Peyer's patch (tissue), 4 donors: ENCODE data around the gene TIMM13.

Experiments
- POLR2A ChIP-seq, 2 donors: fragments of 450-650 bp; IDR thresholded peaks; one replicate each; pipeline ENCODE4 v1.5.1; 2017; ENCODE audit warnings: antibody characterized with exemption in 2 of 2, mild to moderate bottlenecking in 2 of 2, moderate library complexity in 2 of 2
- TF ChIP-seq, protein P1 (sequence below), 6 experiments: fragments of 450-650 bp in 4 of 6; fragments of 200-600 bp in 2 of 6; sonication (generic) in 1 of 6; IDR thresholded peaks; one replicate each; pipeline ENCODE4 v1.5.1; 2017 to 2019; ENCODE audit warnings: antibody characterized with exemption in 6 of 6, mild to moderate bottlenecking in 3 of 6, moderate library complexity in 1 of 6

DNA sequence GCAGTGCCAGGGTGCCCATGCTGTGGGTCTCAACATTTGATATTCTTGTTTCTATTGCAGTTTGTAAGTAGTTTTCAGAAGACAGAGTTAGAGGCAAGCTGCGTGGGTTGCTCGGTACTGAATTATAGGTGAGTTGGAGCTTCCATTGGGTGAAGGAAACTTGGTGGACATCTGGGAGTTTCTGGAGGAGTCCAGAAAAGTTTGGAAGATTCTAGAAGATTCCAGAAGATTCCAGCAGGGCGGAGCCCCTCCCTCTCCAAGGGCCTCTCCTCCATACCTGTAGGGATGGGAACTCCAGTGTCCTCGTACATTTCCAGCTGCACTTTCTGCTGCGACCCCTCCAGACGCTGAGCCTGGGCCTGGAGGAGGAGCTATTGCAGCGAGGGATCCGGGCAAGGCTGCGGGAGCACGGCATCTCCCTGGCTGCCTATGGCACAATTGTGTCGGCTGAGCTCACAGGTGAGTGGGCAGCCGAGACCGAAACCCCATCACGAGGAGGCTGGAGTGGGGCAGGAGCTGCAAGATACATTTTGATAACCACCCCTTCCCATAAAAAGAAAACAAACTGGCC lies 28.6 kb downstream of the TIMM13 start:
- TF ChIP-seq POLR2A (IDR thresholded peaks at IDR 0.05) = no peak
- TF ChIP-seq, protein P1, sequence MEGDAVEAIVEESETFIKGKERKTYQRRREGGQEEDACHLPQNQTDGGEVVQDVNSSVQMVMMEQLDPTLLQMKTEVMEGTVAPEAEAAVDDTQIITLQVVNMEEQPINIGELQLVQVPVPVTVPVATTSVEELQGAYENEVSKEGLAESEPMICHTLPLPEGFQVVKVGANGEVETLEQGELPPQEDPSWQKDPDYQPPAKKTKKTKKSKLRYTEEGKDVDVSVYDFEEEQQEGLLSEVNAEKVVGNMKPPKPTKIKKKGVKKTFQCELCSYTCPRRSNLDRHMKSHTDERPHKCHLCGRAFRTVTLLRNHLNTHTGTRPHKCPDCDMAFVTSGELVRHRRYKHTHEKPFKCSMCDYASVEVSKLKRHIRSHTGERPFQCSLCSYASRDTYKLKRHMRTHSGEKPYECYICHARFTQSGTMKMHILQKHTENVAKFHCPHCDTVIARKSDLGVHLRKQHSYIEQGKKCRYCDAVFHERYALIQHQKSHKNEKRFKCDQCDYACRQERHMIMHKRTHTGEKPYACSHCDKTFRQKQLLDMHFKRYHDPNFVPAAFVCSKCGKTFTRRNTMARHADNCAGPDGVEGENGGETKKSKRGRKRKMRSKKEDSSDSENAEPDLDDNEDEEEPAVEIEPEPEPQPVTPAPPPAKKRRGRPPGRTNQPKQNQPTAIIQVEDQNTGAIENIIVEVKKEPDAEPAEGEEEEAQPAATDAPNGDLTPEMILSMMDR (IDR thresholded peaks at IDR 0.05) = no peak
